HL-60/S4 (cell line): ENCODE data around the gene ATP2A3.

Source experiments
- in situ Hi-C: fragments of 300-500 bp; cut with MboI; formaldehyde crosslinking; loops from 2 replicates; pipeline ENCODE4 v1.14.3; 2022; ENCODE audit warnings: low sequenced_read_pairs

The ATP2A3 gene

GRCh38 chr17:3913531-3914311 is 50.5 kb downstream of the ATP2A3 start:
- in situ Hi-C loops: no loop called here

- in situ Hi-C loops: no loop called here
These were observed 51.4 kb downstream of the ATP2A3 start for GRCh38 chr17:3912827-3913226.

DNA sequence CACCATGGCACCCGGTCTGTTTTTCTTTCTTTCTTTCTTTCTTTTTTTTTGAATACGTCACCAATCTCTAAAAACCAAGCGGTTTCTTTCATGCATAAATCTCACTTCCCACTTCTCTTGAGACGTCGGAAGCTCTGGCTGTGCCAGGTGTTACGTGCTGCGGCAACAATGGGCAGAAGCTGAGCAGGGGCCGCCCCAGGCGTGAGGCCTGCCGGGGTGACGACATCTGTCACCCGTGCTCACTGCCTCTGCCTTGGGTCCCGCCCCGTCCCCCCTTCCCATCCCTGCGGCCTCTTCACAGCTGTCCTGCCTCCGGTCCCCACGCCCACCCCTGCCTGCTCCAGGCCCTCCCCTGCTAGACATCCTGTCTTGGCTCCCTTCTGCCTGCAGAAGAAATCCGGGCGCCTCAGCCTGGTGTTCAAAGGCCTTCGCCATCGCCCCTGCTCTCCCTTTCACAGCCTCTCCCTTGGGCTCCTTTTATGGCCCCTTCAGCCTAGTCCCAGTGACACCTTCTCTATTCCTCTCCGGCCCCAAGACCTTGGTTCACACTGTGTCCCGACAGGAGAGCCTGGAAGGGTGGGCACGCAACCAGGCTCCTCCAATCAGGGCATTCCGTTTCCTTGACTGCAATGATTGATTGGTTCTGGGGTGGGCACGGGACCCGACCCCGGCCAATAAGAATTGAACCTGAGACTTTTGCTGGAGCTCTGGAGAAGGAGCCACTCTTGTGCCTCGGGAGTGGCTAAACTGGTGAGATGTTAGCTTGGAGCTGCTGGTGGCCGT is 52.8 kb downstream of the ATP2A3 start:
- in situ Hi-C loops: no loop called here

DNA sequence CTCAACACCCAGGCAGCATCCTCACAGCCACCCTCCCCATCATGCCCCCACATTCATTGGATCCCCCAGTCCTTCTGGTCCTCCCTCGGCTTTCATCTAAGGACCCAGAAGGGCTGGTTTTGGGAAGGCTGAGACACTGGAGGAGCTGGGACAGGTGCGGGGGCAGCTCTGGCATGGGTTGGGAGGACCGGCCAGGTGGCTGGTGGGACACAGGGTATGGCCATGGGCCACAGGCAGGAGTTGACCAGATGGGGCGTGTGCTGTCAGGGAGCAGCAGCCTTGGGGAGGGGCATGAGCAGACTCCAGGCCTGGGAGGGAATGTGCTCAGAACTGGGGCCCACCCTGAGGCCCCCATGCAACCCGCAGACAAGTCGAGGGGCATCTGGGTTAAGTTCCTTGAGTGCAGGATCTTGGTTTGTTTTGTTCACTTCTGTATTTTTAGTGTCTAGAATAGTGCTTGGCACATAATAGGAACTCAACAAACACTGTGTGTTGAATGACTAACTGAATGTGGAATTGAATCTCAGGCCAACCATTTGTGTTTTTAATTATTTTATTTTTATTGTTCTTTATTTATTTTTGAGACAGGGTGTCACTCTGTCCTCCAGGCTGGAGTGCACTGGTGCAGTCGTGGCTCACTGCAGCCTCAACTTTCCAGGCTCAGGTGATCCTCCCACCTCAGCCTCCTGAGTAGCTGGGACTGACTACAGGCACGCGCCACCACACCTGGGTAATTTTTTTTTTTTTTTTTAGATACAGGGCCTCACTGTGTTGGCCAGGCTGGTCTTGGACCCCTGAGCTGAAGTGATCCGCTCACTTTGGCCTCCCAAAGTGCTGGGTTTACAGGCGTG is 53.6 kb downstream of the ATP2A3 start:
- in situ Hi-C loops: no loop called here

DNA sequence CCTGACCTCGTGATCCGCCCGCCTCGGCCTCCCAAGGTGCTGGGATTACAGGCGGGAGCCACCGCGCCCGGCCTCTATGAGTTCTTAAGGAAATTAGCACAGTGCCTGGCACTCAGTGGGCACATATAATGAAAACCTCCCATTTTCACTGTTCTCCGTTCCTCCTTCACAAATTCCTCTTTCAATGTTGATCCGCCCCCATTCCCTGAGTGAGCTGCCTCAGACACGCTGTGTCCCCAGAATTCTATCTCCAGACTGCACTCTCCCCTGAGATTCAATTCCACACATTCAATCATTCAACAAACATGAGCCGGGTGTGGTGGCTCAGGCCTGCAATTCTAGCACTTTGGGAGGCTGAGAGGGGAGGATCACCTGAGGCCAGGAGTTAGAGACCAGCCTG is 55.0 kb downstream of the ATP2A3 start:
- in situ Hi-C loops: no loop called here

DNA sequence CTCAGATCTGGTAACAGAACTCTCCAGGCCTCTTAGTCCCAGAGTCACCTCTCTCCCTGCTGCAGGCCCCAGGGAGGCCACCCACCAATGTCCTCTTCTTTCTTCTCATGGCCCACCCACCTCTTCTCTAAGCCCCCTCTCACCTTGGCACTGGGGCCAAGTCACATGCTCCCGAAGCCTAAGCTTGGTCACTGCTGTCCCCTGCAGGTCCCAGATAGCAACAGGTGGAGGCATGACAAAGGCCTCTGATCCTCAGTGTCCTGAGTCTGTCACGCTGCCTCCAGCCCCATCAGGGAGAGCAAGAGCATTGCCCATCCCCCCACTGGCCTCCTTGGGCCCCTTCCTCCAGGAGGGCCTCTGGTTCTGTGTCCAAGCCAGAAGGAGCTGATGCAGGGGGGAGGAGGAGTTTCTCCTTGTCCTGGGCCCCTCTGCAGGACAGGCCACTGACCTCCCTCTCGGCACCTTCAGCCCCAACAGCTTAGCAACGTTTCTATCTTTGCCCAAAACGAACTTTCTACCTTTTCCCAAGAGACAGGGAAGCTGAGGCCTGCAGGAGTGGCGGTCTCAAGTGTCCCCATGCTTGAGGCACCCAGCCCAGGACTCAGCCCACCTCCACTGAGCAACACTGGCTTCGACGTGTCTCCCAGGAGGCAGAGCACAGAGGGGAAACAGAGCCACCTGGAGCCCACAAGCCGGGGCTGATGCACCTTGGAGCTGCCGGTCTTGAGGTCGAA is 56.6 kb downstream of the ATP2A3 start:
- in situ Hi-C loops: no loop called here

GRCh38 chr17:3906881-3907280 is 57.4 kb downstream of the ATP2A3 start:
- in situ Hi-C loops: no loop called here

- in situ Hi-C loops: no loop called here
These were observed 59.2 kb downstream of the ATP2A3 start for GRCh38 chr17:3905017-3905520.

GRCh38 chr17:3904501-3904900 is 59.7 kb downstream of the ATP2A3 start:
- in situ Hi-C loops: no loop called here

- in situ Hi-C loops: no loop called here
These were observed 60.4 kb downstream of the ATP2A3 start for GRCh38 chr17:3903881-3904290.

GRCh38 chr17:3903051-3903825 is 61.0 kb downstream of the ATP2A3 start:
- in situ Hi-C loops: no loop called here

DNA sequence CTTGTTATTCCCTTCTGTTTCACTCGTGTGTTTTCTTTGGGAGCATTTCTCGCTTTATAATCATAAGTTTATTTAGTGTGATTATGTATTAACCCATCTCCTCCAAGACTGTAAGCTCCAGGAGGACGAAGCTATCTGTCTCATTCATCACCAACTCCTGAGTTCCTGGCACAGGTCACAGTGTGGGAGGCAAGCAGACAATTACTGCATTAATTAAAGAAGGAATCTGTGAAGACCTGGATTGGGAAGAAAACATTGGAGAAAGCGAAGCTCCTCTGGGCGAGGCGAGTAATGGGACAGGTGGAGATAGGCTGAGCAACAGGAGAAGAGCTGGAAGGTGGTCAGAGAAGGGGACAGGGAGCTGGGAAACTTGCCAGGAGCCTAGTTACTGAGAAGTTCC is 63.6 kb downstream of the ATP2A3 start:
- in situ Hi-C loops: no loop called here

DNA sequence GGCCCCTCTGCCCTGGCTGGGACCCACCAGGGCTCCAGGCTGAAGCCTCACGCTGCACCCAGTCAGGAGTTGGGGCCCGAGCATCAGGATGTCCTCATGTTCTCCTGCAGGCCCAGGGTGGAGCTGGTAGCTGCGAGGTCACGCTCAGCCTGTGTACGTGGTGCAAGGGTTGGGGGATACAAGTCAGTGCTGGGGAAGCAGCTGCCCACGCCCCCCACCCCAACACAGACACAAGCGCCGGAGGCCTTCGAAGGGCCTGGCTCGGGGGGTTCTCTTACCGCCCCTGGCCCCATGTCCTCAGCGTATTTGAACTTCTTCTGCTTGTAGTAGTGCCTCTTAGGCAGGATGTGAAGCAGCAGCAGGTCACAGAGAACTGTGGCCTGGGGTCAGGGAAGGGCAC is 66.5 kb downstream of the ATP2A3 start:
- in situ Hi-C loops: no loop called here

- in situ Hi-C loops: no loop called here
These were observed 67.3 kb downstream of the ATP2A3 start for GRCh38 chr17:3896968-3897235.

- in situ Hi-C loops: no loop called here
These were observed 67.9 kb downstream of the ATP2A3 start for GRCh38 chr17:3896108-3896967.

- in situ Hi-C loops: no loop called here
These were observed 68.9 kb downstream of the ATP2A3 start for GRCh38 chr17:3895354-3895753.

DNA sequence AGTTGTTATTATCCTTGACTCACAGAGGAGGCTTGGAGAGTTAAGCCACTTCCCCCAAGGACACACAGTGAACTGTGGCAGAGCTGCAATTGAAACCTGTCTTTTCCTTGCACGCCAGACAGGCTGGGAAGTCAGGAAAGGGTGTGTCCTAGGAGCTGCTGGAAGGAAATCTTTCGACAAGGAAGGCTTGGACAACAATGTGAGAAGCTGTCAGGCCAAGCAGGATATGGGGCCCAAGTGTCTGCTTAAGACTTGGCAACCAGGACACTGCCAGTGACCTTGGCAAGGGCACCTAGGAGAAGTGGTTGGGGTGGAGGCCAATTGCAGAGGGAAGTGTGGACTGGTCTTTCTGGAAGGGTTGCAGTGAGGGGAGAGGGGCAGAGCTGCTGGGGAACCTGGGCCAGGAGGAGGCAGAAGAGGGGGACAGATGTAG is 69.3 kb downstream of the ATP2A3 start:
- in situ Hi-C loops: no loop called here

GRCh38 chr17:3894188-3894587 is 70.0 kb downstream of the ATP2A3 start:
- in situ Hi-C loops: no loop called here

GRCh38 chr17:3893720-3894116 is 70.5 kb downstream of the ATP2A3 start:
- in situ Hi-C loops: no loop called here
